ENCODE measurements around the gene B3GALT6.

B3GALT6 gene

GRCh38 chr1:1237874-1238701, 6.1 kb downstream of the B3GALT6 start:
- no peak overlapping the region for H3K27ac ChIP-seq
- H3K36me3 ChIP-seq (replicated peaks) = peaks cover under 1% of the 10 kb centered on the region
- in situ Hi-C loops (cut with HindIII; ENCODE audit: low pct_ligation_motif_present, low sequenced_read_pairs) = no loop called here
- H3K4me3 ChIP-seq (ENCODE audit: low read depth, low read length) = no peak overlapping the region
- H3K27me3 ChIP-seq (replicated peaks) = no peaks in the 10 kb centered on the region
- TF ChIP-seq CTCF (IDR thresholded peaks at IDR 0.05; ENCODE audit: low read depth, low read length, missing control alignments) = no peak
- no peak for DNase-seq

- Histone ChIP-seq H3K36me3 (replicated peaks) (no peaks in the 10 kb centered on the region), H3K27ac (no peak overlapping the region), H3K27me3 (replicated peaks) (no peaks in the 10 kb centered on the region), H3K4me3 (ENCODE audit: low read depth, low read length) (no peak overlapping the region)
- in situ Hi-C loops (cut with HindIII; ENCODE audit: low pct_ligation_motif_present, low sequenced_read_pairs) = no loop called here
- no peak for DNase-seq
- TF ChIP-seq CTCF (IDR thresholded peaks at IDR 0.05; ENCODE audit: low read depth, low read length, missing control alignments) = no peak
These were observed 6.7 kb downstream of the B3GALT6 start for GRCh38 chr1:1238702-1239178.

- Histone ChIP-seq H3K4me3 (ENCODE audit: low read depth, low read length) (no peak overlapping the region), H3K36me3 (replicated peaks) (no peaks in the 10 kb centered on the region), H3K27me3 (replicated peaks) (no peaks in the 10 kb centered on the region), H3K27ac (no peak overlapping the region)
- in situ Hi-C loops (cut with HindIII; ENCODE audit: low pct_ligation_motif_present, low sequenced_read_pairs) = no loop called here
- no peak for DNase-seq
- TF ChIP-seq CTCF (IDR thresholded peaks at IDR 0.05; ENCODE audit: low read depth, low read length, missing control alignments) = no peak
These were observed 7.2 kb downstream of the B3GALT6 start for GRCh38 chr1:1239227-1239613.

- DNase-seq = no peak
- H3K27ac ChIP-seq = no peak overlapping the region
- no peaks in the 10 kb centered on the region for H3K36me3 ChIP-seq (replicated peaks)
- no peak overlapping the region for H3K4me3 ChIP-seq (ENCODE audit: low read depth, low read length)
- in situ Hi-C loops (cut with HindIII; ENCODE audit: low pct_ligation_motif_present, low sequenced_read_pairs) = no loop called here
- TF ChIP-seq CTCF (IDR thresholded peaks at IDR 0.05; ENCODE audit: low read depth, low read length, missing control alignments) = no peak
- no peaks in the 10 kb centered on the region for H3K27me3 ChIP-seq (replicated peaks)
These were observed 7.7 kb downstream of the B3GALT6 start for GRCh38 chr1:1239614-1240347.

GRCh38 chr1:1240348-1240732, 8.3 kb downstream of the B3GALT6 start:
- Histone ChIP-seq H3K4me3 (ENCODE audit: low read depth, low read length) (no peak overlapping the region), H3K36me3 (replicated peaks) (no peaks in the 10 kb centered on the region), H3K27me3 (replicated peaks) (no peaks in the 10 kb centered on the region), H3K27ac (no peak overlapping the region)
- no peak for TF ChIP-seq CTCF (IDR thresholded peaks at IDR 0.05; ENCODE audit: low read depth, low read length, missing control alignments)
- in situ Hi-C loops (cut with HindIII; ENCODE audit: low pct_ligation_motif_present, low sequenced_read_pairs) = no loop called here
- no peak for DNase-seq
